GM19025 (cell line): ENCODE measurements around the gene KIAA1671.

Source experiments
- ATAC-seq: cut with Tn5 transposase; IDR thresholded peaks from one replicate; pipeline ENCODE4 v1.9.1; 2021; ENCODE audit warnings: mild to moderate bottlenecking, low read depth, moderate library complexity; ENCODE audit not compliant: unreplicated experiment

The KIAA1671 gene

DNA sequence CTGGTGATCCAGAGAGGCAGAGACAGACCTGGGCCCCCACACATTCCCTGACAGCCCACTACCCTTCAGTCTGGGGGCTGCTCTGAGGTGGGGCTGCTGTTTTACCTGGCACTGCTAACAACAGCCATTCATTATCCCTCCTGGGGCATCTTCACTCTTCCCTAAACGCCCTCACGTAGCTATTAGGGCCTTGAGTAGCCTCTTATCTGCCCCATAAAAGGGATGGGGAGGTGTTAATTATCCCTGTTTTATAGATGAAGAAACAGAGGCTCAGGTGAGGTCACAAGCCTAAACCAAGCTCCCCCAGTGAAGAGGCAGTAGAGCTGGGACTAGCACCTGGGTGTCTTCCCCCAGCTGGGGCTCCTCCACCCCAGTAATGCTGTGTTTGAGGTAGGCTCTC lies 79.5 kb downstream of the KIAA1671 start:
- no peak for ATAC-seq

DNA sequence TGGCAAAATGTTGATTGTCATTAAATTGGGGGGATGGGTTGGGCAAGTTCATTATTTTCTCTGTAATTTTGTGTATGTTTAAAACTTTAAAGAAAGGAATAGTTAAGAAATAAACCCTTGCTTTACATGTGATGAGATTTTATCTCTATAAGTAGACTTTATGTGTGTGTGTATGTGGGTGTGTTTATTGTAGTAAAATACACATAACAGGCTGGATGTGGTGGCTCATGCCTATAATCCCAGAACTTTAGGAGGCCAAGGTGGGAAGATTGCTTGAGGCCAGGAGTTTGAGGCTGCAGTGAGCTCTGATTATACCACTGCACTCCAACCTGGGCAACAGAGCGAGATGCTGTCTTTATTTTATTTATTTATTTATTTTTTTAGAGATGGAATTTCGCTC lies 83.2 kb downstream of the KIAA1671 start:
- no peak for ATAC-seq

DNA sequence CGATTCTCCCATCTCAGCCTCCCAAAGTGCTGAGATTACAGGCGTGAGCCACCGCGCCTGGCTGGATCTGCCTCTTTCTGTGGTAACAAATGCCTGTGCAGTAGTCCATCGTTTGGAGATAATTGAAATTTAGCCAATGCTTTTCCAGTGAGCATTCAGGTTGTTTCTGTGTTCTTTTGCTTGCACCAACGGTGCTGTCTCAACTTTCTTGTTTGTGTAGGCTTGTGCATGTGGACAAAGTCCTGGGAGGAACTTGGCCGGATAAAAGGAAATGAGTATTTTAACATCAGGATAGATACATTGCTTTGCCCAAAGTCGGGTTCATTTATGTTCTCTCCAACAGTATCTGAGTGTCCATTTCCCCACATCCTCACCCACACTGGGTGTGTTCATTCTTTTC lies 85.7 kb downstream of the KIAA1671 start:
- no peak for ATAC-seq

DNA sequence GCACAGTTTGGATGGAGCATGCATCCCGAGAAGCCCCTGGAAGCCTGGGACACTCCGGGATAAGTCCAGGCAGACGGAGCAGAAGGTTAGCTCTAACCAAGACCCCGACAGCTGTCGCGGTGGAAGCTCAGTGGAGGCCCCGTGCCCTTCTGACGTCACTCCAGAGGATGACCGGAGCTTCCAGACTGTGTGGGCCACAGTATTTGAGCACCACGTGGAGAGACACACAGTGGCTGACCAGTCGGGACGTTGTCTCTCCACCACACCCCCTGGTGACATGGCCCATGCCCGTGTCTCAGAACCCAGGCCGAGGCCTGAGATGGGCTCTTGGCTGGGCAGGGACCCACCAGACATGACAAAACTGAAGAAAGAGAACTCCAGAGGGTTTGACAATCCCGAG lies 86.3 kb downstream of the KIAA1671 start:
- ATAC-seq = no peak

DNA sequence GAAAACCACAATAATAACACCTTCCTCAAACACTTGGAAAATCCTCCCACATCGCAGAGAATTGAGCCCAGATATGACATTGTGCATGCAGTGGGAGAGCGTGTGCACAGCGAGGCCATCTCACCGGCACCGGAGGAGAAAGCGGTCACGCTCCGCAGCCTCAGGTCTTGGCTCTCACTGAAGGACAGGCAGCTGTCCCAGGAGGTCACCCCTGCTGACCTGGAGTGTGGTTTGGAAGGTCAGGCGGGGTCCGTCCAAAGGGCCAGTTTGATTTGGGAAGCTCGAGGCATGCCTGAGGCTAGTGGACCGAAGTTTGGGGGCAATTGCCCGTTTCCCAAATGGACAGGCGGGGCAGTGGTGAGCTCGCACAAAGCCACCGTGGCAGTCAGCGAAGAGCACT lies 86.7 kb downstream of the KIAA1671 start:
- ATAC-seq = no peak

DNA sequence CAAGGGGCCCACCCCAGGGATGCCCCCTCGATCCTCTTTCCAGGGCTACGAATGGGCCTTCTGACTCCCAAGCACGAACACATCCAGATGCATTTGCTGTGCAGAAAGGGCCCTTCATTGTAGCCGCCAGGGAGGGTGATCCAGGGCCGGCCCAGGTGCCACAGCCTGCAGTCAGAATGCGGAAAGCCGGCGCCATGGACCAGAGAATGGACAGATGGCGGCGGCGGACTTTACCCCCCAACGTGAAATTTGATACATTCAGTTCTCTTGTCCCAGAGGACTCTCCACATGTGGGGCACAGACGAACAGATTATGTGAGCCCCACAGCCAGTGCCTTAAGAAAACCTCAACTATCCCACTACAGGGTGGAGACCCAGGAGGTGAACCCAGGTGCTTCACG lies 87.2 kb downstream of the KIAA1671 start:
- ATAC-seq = no peak

GRCh38 chr22:25045159-25045558 lies 92.6 kb downstream of the KIAA1671 start:
- ATAC-seq = no peak

DNA sequence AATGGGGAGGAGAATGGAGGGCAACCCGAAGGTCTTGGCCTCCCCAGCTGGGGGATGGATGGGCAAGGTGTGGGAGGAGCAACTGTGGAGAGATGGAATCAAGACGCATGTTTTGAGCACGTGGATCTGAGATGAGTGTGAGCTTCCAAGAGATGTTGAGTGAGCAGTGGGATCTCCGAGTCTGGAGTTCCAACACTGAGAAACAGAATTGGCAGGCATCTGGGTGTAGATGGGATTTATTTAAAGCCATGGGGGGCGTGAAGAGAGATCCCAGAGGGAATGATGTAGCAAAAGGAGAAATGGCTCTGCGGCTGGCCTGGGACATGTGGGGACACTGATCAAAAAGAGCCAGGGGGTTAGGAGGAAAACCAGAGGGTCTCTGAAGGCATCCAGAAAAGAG lies 95.6 kb downstream of the KIAA1671 start:
- ATAC-seq = no peak

DNA sequence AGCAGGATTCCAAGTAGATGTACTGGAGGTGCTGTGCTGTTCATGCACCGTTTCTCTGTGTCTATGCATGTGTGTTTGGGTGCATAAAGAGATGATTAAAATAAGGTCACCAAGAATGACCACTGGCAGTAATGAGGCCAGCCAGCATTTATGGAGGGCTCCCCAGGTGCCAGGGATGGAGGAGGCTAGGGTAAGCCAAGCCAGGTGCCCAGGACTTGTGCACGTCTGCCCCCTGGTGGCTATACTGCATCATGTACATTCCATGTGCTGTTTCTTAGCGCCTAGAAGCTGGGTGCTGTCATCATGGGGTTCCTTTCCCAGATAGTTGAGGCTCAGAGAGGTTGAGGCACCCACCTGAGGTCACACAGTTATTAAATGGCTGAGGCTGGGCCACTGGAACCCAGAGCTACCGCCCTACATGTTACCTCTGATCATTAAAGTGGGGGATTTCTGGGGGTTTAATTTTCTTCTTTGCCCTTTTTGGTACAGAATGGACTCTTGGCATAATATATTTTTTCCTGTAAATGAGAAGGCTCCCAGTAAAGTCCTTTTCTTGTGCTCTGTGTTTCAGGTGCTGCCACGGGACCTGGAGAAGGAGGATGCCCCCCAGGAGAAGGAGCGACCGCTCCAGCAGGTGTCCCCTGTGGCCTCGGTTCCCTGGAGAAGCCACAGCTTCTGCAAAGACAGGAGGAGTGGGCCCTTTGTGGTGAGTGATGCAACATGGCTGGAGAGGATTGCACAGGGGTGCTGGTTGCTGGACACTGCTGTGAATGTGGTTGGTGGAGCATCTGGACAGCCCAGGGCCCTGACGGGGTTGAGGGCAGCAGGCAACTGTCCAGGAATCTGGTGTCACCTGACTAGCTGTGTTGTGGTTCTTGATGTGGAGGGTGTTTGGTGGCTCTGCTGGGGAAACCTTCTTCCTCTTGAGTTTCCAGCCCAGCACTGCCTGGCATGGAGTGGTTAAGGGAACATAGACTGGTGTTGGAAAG lies 96.4 kb downstream of the KIAA1671 start:
- no peak for ATAC-seq

- no peak for ATAC-seq
Observed at GRCh38 chr22:25049770-25050169, 97.3 kb downstream of the KIAA1671 start.

GRCh38 chr22:25050566-25050965 lies 98.0 kb downstream of the KIAA1671 start:
- no peak for ATAC-seq

GRCh38 chr22:25051073-25051472 lies 98.6 kb downstream of the KIAA1671 start:
- no peak for ATAC-seq

DNA sequence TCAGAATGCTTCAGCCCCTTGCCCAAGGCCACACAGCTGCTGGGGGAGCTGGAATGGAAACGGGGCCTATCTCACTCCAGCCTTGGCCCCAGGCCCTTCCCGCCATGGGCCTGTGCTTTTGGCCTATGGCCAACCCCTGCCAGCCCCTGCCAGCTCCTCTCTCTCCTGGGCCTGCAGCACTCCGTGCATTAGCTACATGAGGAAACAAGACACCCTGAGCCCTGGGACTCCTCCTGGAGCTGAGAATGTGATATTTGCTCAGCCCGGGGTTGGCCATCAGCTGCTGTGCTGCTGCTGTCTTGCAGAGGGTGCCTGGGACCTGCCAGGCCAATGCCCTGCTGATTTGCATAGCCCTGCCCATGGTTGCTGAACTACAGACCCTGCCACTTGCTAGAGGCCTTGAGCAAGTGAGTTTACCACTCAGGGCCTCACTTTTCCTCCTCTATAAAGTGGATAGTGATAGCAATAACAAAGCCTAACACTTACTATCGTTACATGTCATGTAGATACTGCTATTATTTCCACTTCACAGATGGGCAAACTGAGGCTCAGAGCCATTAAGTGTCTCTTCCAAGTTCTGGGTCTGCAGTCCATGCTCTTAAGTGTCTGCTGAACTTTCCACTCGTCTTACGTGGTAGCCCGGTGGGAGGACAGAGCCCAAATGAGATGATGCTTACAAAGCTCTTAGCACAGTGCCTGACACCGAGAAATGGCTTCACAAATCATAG lies 99.6 kb downstream of the KIAA1671 start:
- no peak for ATAC-seq

- ATAC-seq = no peak
Observed at GRCh38 chr22:25053153-25053805, 100.8 kb downstream of the KIAA1671 start.

- ATAC-seq = no peak
Observed at GRCh38 chr22:25054943-25055511, 102.5 kb downstream of the KIAA1671 start.

DNA sequence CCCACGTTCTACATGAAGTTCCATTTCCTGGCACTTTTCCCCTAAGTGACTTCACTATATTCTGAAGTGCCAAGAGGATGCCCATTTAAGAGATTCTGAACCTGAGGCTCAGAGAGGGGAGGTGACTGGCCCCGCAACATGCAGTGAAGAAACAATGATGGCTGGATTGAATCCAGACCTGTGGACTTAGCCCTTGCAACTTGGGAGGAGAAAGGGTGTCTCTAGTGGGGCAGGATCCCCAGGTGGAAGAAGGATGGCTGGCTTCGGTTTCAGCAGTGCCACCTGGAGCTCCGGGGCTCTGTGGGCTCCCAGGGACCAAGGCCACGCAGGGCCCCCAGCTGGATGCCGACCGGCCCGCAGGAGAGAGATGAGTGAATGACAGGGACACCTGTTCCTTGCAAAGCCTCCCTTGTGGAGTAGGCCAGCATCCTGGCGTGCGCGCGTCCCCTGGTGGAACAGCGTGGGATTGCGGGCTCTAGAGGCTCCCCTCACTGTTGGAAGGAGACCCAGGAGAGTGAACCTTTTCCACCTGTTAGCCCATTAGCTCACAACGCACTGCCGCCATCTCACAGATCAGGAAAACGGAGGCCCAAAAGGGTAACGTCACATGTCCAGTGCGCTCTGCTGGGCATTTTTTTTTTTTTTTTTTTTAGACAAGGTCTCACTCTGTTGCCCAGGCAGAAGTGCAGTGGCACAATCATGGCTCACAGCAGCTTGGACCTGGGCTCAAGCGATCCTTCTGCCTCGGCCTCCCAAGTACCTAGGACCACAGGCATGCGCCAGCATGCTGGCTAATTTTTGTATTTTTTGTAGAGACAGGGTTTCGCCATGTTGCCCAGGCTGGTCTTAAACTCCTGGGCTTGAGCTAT lies 104.7 kb downstream of the KIAA1671 start:
- ATAC-seq = no peak

- ATAC-seq = no peak
Observed at GRCh38 chr22:25059438-25059837, 106.9 kb downstream of the KIAA1671 start.

DNA sequence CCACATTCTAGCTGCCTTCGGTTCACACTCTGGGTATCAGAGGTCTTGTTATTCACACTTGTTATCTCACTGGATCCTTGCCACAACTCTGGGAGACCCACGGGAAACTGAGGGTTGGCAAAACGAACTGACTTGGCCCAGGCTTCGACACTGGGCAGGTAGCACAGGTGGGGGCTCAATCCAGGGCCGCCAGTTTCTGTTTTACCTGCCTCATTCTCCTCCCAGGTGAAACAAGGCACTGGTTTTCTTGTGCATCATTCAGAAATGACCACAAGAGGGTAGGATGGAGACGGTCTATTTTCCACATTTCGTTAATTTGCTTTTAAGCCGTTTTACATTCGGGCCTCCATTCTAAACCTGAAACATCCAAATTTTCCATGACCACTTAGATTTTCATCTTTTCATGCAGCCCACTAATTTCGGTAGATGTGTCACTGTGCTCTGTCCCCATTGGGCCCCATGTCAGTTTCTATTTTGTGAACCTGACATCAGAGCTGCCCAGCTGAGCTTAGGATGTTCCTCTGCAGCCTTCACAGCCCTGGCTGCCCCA lies 108.1 kb downstream of the KIAA1671 start:
- ATAC-seq = no peak

DNA sequence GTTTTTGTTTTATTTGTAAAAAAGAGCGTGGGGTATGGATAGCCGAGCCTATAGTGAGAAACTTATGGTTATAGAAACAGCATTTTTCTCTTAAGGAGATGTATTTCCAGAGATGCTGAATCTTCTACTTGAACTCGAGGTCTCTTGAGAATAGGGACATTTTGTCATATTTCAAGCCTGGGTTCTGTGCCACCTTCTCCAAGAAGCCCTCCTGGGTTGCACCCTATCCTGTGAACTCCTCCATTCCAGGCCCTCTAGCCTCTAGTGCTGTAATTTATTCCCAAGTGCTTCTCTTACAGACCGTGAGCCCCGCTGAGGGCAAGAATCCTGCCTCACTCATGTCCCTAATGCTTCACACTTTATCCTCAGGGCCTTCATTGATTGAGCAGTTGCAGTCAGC lies 108.6 kb downstream of the KIAA1671 start:
- no peak for ATAC-seq
